HFFc6 (cell line): ENCODE data around the gene OR13J1. TPM values are rescaled to one million over a fixed set of nuclear protein-coding genes. Genes with fewer than 3 reads are reported as not detected.

Experiments used
- DNase-seq: peaks from one replicate; pipeline ENCODE4 v3.0.0-alpha.2; 2018
- H3K27ac Mint-ChIP-seq: 2 replicates; pipeline ENCODE4 v1.8.0; 2020; ENCODE audit warnings: mild to moderate bottlenecking, mixed read lengths
- H3K27me3 Mint-ChIP-seq: 2 replicates; pipeline ENCODE4 v1.8.0; 2021; ENCODE audit warnings: mild to moderate bottlenecking, moderate library complexity, mixed read lengths; ENCODE audit not compliant: insufficient read depth
- H3K36me3 Mint-ChIP-seq: 2 replicates; pipeline ENCODE4 v1.8.0; 2021; ENCODE audit warnings: low read depth, mixed read lengths
- H3K4me1 Mint-ChIP-seq: 2 replicates; pipeline ENCODE4 v1.8.0; 2020; ENCODE audit warnings: low read depth, mixed read lengths
- H3K4me3 Mint-ChIP-seq: 2 replicates; pipeline ENCODE4 v1.8.0; 2020; ENCODE audit warnings: mild to moderate bottlenecking, moderate library complexity, mixed read lengths
- H3K9me3 Mint-ChIP-seq: 2 replicates; pipeline ENCODE4 v1.8.0; 2020; ENCODE audit warnings: mild to moderate bottlenecking, mixed read lengths
- CTCF ChIP-seq: fragments of 200-600 bp; sonication (generic); IDR thresholded peaks from 2 replicates; pipeline ENCODE4 v1.5.0; 2021; ENCODE audit warnings: antibody characterized with exemption, mild to moderate bottlenecking
- total RNA-seq, 6 experiments: library from RNA; stranded (reverse); fragmentation: NEBNext Ultra II Directional; extraction: Animal tissue kit (Norgen Biotek cat#: 25700); gene quantifications; 2 replicates in 1 of 6; 3 replicates in 5 of 6; pipeline ENCODE4 v1.2.3, GENCODE V29; 2021

OR13J1 gene
- total RNA-seq, 6 experiments from 2014 or later, result not detected

DNA sequence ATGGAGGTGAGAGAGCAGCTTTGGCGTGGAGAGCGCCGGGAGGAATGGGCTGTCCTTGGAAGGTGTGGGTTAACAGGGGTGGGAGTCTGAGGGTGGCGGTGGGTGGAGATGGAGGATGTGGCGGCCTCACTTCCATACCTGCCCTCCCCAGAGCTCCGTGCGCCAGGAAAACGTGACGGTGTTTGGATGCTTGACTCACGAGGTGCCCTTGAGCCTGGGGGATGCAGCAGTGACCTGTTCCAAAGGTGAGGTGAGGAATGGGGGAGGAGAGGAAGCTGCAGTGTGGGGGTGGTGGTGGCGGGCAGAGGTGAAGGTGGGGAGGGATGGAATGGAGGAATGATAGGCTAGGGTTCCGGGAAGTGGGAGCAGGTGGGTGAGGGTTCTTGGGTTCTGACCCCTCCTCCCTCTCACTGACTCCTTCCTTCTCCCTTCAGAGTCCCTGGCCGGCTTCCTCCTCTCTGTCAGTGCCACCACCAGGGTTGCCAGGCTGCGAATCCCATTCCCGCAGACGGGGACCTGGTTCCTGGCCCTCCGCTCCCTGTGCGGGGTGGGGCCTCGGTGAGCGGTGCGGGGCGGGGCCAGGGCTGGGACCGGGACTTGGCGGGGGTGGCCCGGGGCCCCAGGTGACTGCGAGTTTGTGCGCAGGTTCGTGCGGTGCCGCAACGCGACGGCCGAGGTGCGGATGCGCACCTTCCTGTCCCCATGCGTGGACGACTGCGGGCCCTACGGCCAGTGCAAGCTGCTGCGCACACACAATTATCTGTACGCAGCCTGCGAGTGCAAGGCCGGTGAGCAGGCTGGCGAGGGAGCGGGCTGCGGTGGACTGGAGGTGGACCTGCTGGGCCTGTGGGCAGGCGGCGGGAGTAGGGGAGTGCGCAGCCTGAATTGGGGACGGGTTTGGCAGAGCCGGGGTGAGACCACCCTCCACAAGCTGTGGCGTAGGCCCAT lies 24.1 kb downstream of the OR13J1 start:
- H3K9me3 Mint-ChIP-seq, result no peaks in the 10 kb centered on the region
- H3K4me3 Mint-ChIP-seq, result no peak overlapping the region
- peak overlapping the region; percentile 75; the same call in 1 of the 2 replicates for H3K27ac Mint-ChIP-seq
- H3K4me1 Mint-ChIP-seq, result peaks cover 45% of the 10 kb centered on the region
- DNase-seq, result no peak
- H3K27me3 Mint-ChIP-seq, result no peaks in the 10 kb centered on the region; the same call in none of the 2 replicates
- no peaks in the 10 kb centered on the region for H3K36me3 Mint-ChIP-seq
- no peak for TF ChIP-seq CTCF

DNA sequence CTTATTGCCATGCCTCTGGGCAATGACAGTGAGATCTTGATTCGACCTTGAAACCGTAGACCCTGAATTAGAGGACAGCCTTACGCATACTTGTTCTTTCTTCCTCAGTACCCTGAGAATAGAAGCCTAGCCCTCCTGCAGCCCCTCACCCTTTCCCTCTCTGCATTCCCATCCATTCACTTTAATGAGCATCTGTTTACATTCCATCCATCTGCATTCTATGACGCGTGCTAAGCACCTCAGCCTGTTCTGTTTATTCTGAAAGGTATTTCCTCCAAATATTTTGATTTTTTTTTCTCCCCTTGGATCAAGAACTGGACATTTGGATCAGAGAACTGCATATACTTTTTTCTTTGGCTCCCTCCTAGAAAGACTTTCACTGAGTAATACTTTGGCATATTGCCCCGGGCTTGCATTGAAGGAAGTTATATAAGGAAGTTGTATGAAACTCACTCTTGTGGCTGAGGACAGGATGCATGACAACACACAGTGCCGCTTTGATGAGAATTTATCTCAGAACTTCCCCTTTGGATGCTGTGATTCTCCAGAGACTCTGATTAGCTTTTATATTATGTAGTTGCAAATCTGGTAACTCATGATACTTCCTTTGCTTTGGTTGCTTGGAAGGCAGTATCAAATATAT lies 25.5 kb downstream of the OR13J1 start:
- Mint-ChIP-seq H3K27me3 (no peaks in the 10 kb centered on the region; the same call in none of the 2 replicates), H3K4me1 (peaks cover 45% of the 10 kb centered on the region), H3K9me3 (no peaks in the 10 kb centered on the region), H3K27ac (peak overlapping the region; percentile 75), H3K36me3 (no peaks in the 10 kb centered on the region), H3K4me3 (peak overlapping the region; percentile 33; the same call in 1 of the 2 replicates)
- peak; percentile 90 for DNase-seq
- TF ChIP-seq CTCF, result no peak

- Mint-ChIP-seq H3K9me3 (no peaks in the 10 kb centered on the region), H3K4me3 (no peak overlapping the region), H3K27ac (no peak overlapping the region), H3K4me1 (peaks cover 31% of the 10 kb centered on the region), H3K36me3 (no peaks in the 10 kb centered on the region), H3K27me3 (peaks cover 4% of the 10 kb centered on the region)
- no peak for DNase-seq
- no peak for TF ChIP-seq CTCF
Measured at GRCh38 chr9:35842795-35843194, 27.4 kb downstream of the OR13J1 start.

DNA sequence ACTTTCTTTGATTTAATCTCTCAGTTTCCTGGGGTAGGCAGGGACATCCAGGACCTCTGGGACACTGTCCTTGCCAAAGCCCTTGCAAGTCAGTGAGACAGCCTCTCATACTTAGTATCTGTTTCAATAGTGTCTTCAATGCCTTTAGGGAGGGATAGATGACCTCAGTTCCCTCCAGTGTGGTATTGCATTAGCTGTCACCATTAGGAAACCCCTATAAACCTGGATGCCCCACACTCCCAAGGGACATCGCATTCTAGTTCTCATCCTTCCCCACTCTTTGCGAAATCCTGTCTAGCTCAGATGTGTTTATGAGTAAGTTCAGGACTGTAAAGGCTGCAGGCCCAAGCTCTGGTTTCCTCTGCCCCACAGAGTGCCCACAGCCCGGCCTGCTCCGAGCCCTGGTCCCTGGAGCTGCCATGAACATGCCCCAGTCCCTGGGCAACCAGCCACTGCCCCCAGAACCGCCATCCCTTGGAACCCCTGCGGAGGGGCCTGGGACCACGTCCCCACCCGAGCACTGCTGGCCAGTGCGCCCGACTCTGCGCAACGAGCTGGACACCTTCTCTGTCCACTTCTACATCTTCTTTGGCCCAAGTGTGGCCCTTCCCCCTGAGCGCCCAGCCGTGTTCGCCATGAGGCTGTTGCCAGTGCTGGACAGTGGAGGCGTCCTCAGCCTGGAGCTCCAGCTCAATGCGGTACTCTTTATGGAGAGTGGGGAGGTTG lies 28.0 kb downstream of the OR13J1 start:
- DNase-seq, result no peak
- Mint-ChIP-seq H3K36me3 (no peaks in the 10 kb centered on the region; the same call in 1 of the 2 replicates), H3K9me3 (no peaks in the 10 kb centered on the region), H3K4me1 (peaks cover 25% of the 10 kb centered on the region), H3K4me3 (no peak overlapping the region), H3K27me3 (peaks cover 4% of the 10 kb centered on the region), H3K27ac (no peak overlapping the region)
- TF ChIP-seq CTCF, result no peak

DNA sequence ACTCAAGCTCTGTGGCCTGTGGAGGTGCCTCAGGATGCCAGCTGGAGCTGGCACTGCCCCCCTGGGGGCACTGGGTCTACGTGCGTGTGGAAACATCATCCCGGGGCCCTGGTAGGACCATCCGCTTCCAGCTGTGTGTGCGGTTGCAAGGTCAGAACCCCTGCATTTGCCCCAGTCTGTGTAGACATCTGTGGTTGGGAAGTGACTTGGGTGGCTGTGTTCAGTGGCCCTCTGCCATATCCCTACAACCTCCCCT lies 28.6 kb downstream of the OR13J1 start:
- Mint-ChIP-seq H3K36me3 (no peaks in the 10 kb centered on the region; the same call in 1 of the 2 replicates), H3K4me1 (peaks cover 22% of the 10 kb centered on the region), H3K27ac (no peak overlapping the region), H3K9me3 (no peaks in the 10 kb centered on the region), H3K27me3 (peaks cover 4% of the 10 kb centered on the region), H3K4me3 (no peak overlapping the region)
- DNase-seq, result no peak
- no peak for TF ChIP-seq CTCF
